Measurements from ENCODE around the gene ATP1B4. TPM values are rescaled to one million over a fixed set of nuclear protein-coding genes. Genes with fewer than 3 reads are reported as not detected.

The ATP1B4 gene
- total RNA-seq, 1 donor from 2014 or later = 1.8 TPM

- TF ChIP-seq, protein P1, sequence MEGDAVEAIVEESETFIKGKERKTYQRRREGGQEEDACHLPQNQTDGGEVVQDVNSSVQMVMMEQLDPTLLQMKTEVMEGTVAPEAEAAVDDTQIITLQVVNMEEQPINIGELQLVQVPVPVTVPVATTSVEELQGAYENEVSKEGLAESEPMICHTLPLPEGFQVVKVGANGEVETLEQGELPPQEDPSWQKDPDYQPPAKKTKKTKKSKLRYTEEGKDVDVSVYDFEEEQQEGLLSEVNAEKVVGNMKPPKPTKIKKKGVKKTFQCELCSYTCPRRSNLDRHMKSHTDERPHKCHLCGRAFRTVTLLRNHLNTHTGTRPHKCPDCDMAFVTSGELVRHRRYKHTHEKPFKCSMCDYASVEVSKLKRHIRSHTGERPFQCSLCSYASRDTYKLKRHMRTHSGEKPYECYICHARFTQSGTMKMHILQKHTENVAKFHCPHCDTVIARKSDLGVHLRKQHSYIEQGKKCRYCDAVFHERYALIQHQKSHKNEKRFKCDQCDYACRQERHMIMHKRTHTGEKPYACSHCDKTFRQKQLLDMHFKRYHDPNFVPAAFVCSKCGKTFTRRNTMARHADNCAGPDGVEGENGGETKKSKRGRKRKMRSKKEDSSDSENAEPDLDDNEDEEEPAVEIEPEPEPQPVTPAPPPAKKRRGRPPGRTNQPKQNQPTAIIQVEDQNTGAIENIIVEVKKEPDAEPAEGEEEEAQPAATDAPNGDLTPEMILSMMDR (IDR thresholded peaks at IDR 0.05; ENCODE audit: borderline replicate concordance) = no peak
- intact Hi-C loops (cut with micrococcal nuclease) = no loop called here
Observed at GRCh38 chrX:120331116-120331515, 30.8 kb upstream of the ATP1B4 start.

GRCh38 chrX:120332394-120332793 is 29.5 kb upstream of the ATP1B4 start:
- Histone ChIP-seq H3K27ac (replicated peaks) (no peak overlapping the region), H3K27me3 (ENCODE audit: low read depth) (no peaks in the 10 kb centered on the region), H3K9me3 (replicated peaks) (peaks cover 22% of the 10 kb centered on the region), H3K4me3 (no peak overlapping the region), H3K4me1 (no peaks in the 10 kb centered on the region), H3K36me3 (no peaks in the 10 kb centered on the region)
- intact Hi-C loops (cut with micrococcal nuclease) = no loop called here
- TF ChIP-seq, protein P1 (IDR thresholded peaks at IDR 0.05; ENCODE audit: borderline replicate concordance) = no peak
- no peak for DNase-seq

More at GRCh38 chrX:120331116-120331515, 30.8 kb upstream of the ATP1B4 start:
- DNase-seq = no peak
- H3K4me1 ChIP-seq = no peaks in the 10 kb centered on the region
- H3K9me3 ChIP-seq (replicated peaks) = peaks cover 9% of the 10 kb centered on the region
- no peak overlapping the region for H3K4me3 ChIP-seq
- no peaks in the 10 kb centered on the region for H3K36me3 ChIP-seq
- H3K27ac ChIP-seq (replicated peaks) = no peak overlapping the region
- no peaks in the 10 kb centered on the region for H3K27me3 ChIP-seq (ENCODE audit: low read depth)

GRCh38 chrX:120334151-120334550 is 27.7 kb upstream of the ATP1B4 start:
- TF ChIP-seq, protein P1 (IDR thresholded peaks at IDR 0.05; ENCODE audit: borderline replicate concordance) = no peak
- Histone ChIP-seq H3K27me3 (ENCODE audit: low read depth) (no peaks in the 10 kb centered on the region), H3K36me3 (no peaks in the 10 kb centered on the region), H3K4me3 (no peak overlapping the region), H3K9me3 (replicated peaks) (peaks cover 40% of the 10 kb centered on the region), H3K4me1 (no peaks in the 10 kb centered on the region), H3K27ac (replicated peaks) (no peak overlapping the region)
- DNase-seq = no peak
- intact Hi-C loops (cut with micrococcal nuclease) = no loop called here

DNA sequence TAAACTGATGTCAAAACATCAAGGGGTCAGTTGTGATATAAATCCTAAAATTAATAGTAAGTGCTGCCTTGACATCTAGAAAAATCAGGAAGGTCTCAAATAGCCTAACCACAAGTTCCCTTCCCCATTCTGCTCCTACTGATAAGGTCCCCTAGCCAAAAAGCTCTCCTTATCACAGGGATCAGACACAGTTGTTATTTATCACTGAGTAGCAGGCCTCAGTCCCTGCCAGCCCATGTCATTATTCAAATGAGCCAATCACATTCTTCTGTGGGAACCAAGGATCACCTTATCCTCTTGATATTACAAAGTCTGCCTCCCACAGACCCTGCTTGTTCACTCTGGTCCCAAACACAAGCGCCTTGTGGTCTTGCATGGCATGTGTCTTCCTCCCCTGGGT is 27.3 kb upstream of the ATP1B4 start:
- Histone ChIP-seq H3K4me3 (no peak overlapping the region), H3K27me3 (ENCODE audit: low read depth) (no peaks in the 10 kb centered on the region), H3K27ac (replicated peaks) (no peak overlapping the region), H3K9me3 (replicated peaks) (peaks cover 44% of the 10 kb centered on the region), H3K4me1 (no peaks in the 10 kb centered on the region), H3K36me3 (no peaks in the 10 kb centered on the region)
- DNase-seq = no peak
- intact Hi-C loops (cut with micrococcal nuclease) = no loop called here
- TF ChIP-seq, protein P1 (IDR thresholded peaks at IDR 0.05; ENCODE audit: borderline replicate concordance) = no peak

DNA sequence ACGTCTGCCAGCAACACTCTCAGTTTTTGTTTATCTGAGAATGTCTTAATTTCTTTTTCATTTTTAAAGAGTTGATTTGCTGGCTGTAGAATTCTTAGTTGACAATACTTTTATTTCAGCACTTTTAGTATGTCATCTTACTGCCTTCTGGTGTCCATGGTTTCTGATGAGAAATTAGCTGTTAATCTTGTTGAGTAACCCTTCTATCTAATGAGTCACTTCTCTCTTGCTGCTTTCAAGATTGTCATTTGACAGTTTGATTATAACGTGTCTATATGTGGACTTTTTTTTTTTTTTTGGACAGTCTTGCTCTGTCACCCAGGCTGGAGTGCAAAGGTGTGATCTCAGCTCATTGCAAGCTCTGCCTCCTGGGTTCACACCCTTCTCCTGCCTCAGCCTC is 26.6 kb upstream of the ATP1B4 start:
- intact Hi-C loops (cut with micrococcal nuclease) = no loop called here

More for the DNA sequence above, 26.6 kb upstream of the ATP1B4 start:
- Histone ChIP-seq H3K4me3 (no peak overlapping the region), H3K27me3 (ENCODE audit: low read depth) (no peaks in the 10 kb centered on the region), H3K9me3 (replicated peaks) (peaks cover 51% of the 10 kb centered on the region), H3K4me1 (no peaks in the 10 kb centered on the region), H3K27ac (replicated peaks) (no peak overlapping the region), H3K36me3 (no peaks in the 10 kb centered on the region)
- TF ChIP-seq, protein P1 (IDR thresholded peaks at IDR 0.05; ENCODE audit: borderline replicate concordance) = no peak
- DNase-seq = no peak

Data from left ventricle myocardium inferior (tissue), 1 donor.